Sigmoid colon (tissue), 7 donors: Measurements from ENCODE around the gene CDKL5. TPM values are rescaled to one million over a fixed set of nuclear protein-coding genes. Genes with fewer than 3 reads are reported as not detected.

ENCODE experiments used
- DNase-seq: peaks from one replicate; pipeline ENCODE4 v3.0.0-alpha.2; 2019
- H3K27ac ChIP-seq, 4 donors: fragments of 200-600 bp; sonication (generic); one replicate each; pipeline ENCODE4 v1.5.1; 2016 to 2019; ENCODE audit warnings: mild to moderate bottlenecking in 1 of 4
- H3K27me3 ChIP-seq, 3 donors: fragments of 200-600 bp; sonication (generic); one replicate each; pipeline ENCODE4 v1.5.1; 2019; ENCODE audit warnings: mild to moderate bottlenecking in 1 of 3
- H3K36me3 ChIP-seq, 4 donors: fragments of 200-600 bp; sonication (generic); one replicate each; pipeline ENCODE4 v1.5.1; 2016 to 2019
- H3K4me1 ChIP-seq, 4 donors: fragments of 200-600 bp; sonication (generic); one replicate each; pipeline ENCODE4 v1.5.1; 2017 to 2019
- H3K4me3 ChIP-seq, 4 donors: fragments of 200-600 bp; sonication (generic); one replicate each; pipeline ENCODE4 v1.5.1; 2017 to 2019; ENCODE audit warnings: mild to moderate bottlenecking in 2 of 4, moderate library complexity in 1 of 4
- H3K9me3 ChIP-seq, 4 donors: fragments of 200-600 bp in 3 of 4; sonication (generic) in 3 of 4; one replicate each; pipeline versions ENCODE4 v1.5.1 to v1.6.1; 2013 to 2019
- EP300 ChIP-seq, 4 donors: sonication (generic); formaldehyde crosslinking; IDR thresholded peaks; one replicate each; pipeline ENCODE4 v1.6.1; 2017; ENCODE audit warnings: antibody characterized with exemption in 4 of 4
- POLR2A ChIP-seq, 2 donors: fragments of 450-650 bp; IDR thresholded peaks; one replicate each; pipeline ENCODE4 v1.6.1; 2016; ENCODE audit warnings: antibody characterized with exemption in 2 of 2, mild to moderate bottlenecking in 2 of 2, moderate library complexity in 2 of 2
- POLR2AphosphoS5 ChIP-seq, 4 donors: sonication (generic); formaldehyde crosslinking; IDR thresholded peaks; one replicate each; pipeline ENCODE4 v1.6.1; 2017; ENCODE audit warnings: antibody characterized with exemption in 4 of 4
- WGBS, 2 donors: extraction: QIAGEN DNeasy Blood & Tissue Kit; methylation state at CpG; one replicate each; pipeline ENCODE4 v1.1.7; 2013; 5-methylcytosine and 5-hydroxymethylcytosine counted together
- intact Hi-C: fragments of 100-400 bp; cut with DNase I; formaldehyde crosslinking; loops from one replicate; pipeline ENCODE4 v1.15.1; 2023
- polyA plus RNA-seq, 3 donors: library from polyadenylated mRNA; stranded (reverse); fragments of 200-250 nt; gene quantifications; one replicate each; pipeline ENCODE4 v1.2.3, GENCODE V29; 2013
- total RNA-seq, 4 donors: library from RNA; depleted of rRNA; stranded (reverse); fragments of >200 nt; gene quantifications; one replicate each; pipeline ENCODE4 v1.1.0, GENCODE V29; 2016
- TF ChIP-seq, protein P1 (sequence below), 4 experiments: fragments of 450-650 bp in 3 of 4; fragments of 200-600 bp in 1 of 4; IDR thresholded peaks; one replicate each; pipeline ENCODE4 v1.5.1; 2016 to 2019; ENCODE audit warnings: antibody characterized with exemption in 4 of 4, mild to moderate bottlenecking in 3 of 4, moderate library complexity in 2 of 4
- donor health status: healthy with polysubstance abuse.
- donor health status: Bipolar disorder and iron deficiency.
- donor health status: healthy.

The CDKL5 gene
- total and polyA plus RNA-seq, 7 donors = 0.46 to 8.9 (median 5.2) TPM

- TF ChIP-seq POLR2AphosphoS5 (IDR thresholded peaks at IDR 0.05) (no peak), POLR2A (IDR thresholded peaks at IDR 0.05) (no peak), EP300 (IDR thresholded peaks at IDR 0.05) (no peak)
- TF ChIP-seq, protein P1, sequence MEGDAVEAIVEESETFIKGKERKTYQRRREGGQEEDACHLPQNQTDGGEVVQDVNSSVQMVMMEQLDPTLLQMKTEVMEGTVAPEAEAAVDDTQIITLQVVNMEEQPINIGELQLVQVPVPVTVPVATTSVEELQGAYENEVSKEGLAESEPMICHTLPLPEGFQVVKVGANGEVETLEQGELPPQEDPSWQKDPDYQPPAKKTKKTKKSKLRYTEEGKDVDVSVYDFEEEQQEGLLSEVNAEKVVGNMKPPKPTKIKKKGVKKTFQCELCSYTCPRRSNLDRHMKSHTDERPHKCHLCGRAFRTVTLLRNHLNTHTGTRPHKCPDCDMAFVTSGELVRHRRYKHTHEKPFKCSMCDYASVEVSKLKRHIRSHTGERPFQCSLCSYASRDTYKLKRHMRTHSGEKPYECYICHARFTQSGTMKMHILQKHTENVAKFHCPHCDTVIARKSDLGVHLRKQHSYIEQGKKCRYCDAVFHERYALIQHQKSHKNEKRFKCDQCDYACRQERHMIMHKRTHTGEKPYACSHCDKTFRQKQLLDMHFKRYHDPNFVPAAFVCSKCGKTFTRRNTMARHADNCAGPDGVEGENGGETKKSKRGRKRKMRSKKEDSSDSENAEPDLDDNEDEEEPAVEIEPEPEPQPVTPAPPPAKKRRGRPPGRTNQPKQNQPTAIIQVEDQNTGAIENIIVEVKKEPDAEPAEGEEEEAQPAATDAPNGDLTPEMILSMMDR (IDR thresholded peaks at IDR 0.05) = no peak
- no peak overlapping the region for H3K27ac ChIP-seq
Observed at GRCh38 chrX:18654875-18655836, 229.7 kb downstream of the CDKL5 start.

DNA sequence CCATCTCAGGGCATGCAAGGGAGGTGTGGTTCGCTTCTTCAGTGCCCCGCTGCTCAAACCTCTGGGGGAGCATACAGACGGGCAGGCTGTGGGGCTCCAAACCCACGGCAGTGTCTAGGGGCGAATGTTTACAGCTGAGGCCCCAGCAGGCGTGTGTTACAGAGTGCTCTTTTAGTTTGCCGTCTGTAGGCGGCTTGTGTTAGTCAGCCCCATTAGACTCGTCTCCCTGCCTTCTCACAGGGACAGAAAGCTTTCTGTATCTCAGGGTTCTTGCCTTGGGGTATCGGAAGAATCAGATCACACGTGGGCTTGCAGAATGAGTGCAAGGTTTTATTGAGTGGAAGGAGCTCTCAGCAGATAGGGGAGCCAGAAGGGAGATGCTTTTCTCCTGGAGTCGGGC, 235.9 kb downstream of the CDKL5 start:
- no peak overlapping the region for H3K27ac ChIP-seq
- no peaks in the 10 kb centered on the region for H3K27me3 ChIP-seq
- H3K36me3 ChIP-seq = no peaks in the 10 kb centered on the region
- no peaks in the 10 kb centered on the region for H3K9me3 ChIP-seq
- TF ChIP-seq EP300 (IDR thresholded peaks at IDR 0.05) = no peak
- no peak for TF ChIP-seq POLR2A (IDR thresholded peaks at IDR 0.05)
- no peak for TF ChIP-seq POLR2AphosphoS5 (IDR thresholded peaks at IDR 0.05)
- TF ChIP-seq, protein P1 (IDR thresholded peaks at IDR 0.05) = no peak
- no peaks in the 10 kb centered on the region for H3K4me1 ChIP-seq
- no peak for DNase-seq
- intact Hi-C loops = no loop called here
- 88 to 93% methylated on average over 12 of the region's 12 CpGs for WGBS, 2 donors
- no peak overlapping the region for H3K4me3 ChIP-seq

More at GRCh38 chrX:18654875-18655836, 229.7 kb downstream of the CDKL5 start:
- intact Hi-C loops = no loop called here
- Histone ChIP-seq H3K4me3 (no peak overlapping the region), H3K27me3 (no peaks in the 10 kb centered on the region), H3K36me3 (no peaks in the 10 kb centered on the region), H3K4me1 (no peaks in the 10 kb centered on the region), H3K9me3 (no peaks in the 10 kb centered on the region)
- DNase-seq = no peak
- 51 to 57% methylated on average over 5 of the region's 5 CpGs for WGBS, 2 donors

GRCh38 chrX:18664947-18665346, 239.5 kb downstream of the CDKL5 start:
- no peak overlapping the region for H3K27ac ChIP-seq
- no peaks in the 10 kb centered on the region for H3K9me3 ChIP-seq
- no peak for TF ChIP-seq POLR2AphosphoS5 (IDR thresholded peaks at IDR 0.05)
- TF ChIP-seq POLR2A (IDR thresholded peaks at IDR 0.05) = no peak
- TF ChIP-seq EP300 (IDR thresholded peaks at IDR 0.05) = no peak
- TF ChIP-seq, protein P1 (IDR thresholded peaks at IDR 0.05) = no peak
- H3K4me1 ChIP-seq = no peaks in the 10 kb centered on the region
- H3K27me3 ChIP-seq = no peaks in the 10 kb centered on the region
- WGBS, 2 donors = 91 to 96% methylated on average over 8 of the region's 8 CpGs
- intact Hi-C loops = no loop called here
- no peaks in the 10 kb centered on the region for H3K36me3 ChIP-seq
- no peak for DNase-seq
- no peak overlapping the region for H3K4me3 ChIP-seq

- Histone ChIP-seq H3K36me3 (no peaks in the 10 kb centered on the region), H3K4me3 (no peak overlapping the region), H3K9me3 (no peaks in the 10 kb centered on the region), H3K4me1 (no peaks in the 10 kb centered on the region), H3K27me3 (no peaks in the 10 kb centered on the region), H3K27ac (no peak overlapping the region)
- no peak for DNase-seq
- no peak for TF ChIP-seq POLR2AphosphoS5 (IDR thresholded peaks at IDR 0.05)
- TF ChIP-seq EP300 (IDR thresholded peaks at IDR 0.05) = no peak
- no peak for TF ChIP-seq POLR2A (IDR thresholded peaks at IDR 0.05)
- TF ChIP-seq, protein P1 (IDR thresholded peaks at IDR 0.05) = no peak
- intact Hi-C loops = no loop called here
- 81 to 89% methylated on average over 15 of the region's 15 CpGs for WGBS, 2 donors
Observed at GRCh38 chrX:18666614-18667013, 241.2 kb downstream of the CDKL5 start.
